Liver (tissue), 3 donors: ENCODE measurements around the gene KLK13.

Experiments
- CTCF ChIP-seq: fragments of 150-350 bp; IDR thresholded peaks from 2 replicates; pipeline ENCODE4 v1.5.1; 2017; ENCODE audit warnings: improper control_type of control experiment, low read depth, low read length; ENCODE audit not compliant: missing input control
- FOXA1 ChIP-seq: IDR thresholded peaks from 2 replicates; pipeline ENCODE4 v1.6.1; 2016; ENCODE audit warnings: antibody characterized with exemption
- JUND ChIP-seq, 2 donors: IDR thresholded peaks; 2 replicates each; pipeline ENCODE4 v1.6.1; 2016; ENCODE audit warnings: antibody characterized with exemption in 2 of 2
- NR2F2 ChIP-seq: IDR thresholded peaks from 2 replicates; pipeline ENCODE4 v1.6.1; 2016; ENCODE audit warnings: antibody characterized with exemption
- RXRA ChIP-seq, 2 donors: IDR thresholded peaks; 2 replicates each; pipeline ENCODE4 v1.6.1; 2017 to 2018; ENCODE audit warnings: antibody characterized with exemption in 2 of 2, mild to moderate bottlenecking in 1 of 2
- SP1 ChIP-seq: IDR thresholded peaks from 2 replicates; pipeline ENCODE4 v1.6.1; 2018; ENCODE audit warnings: antibody characterized with exemption, mild to moderate bottlenecking
- YY1 ChIP-seq: IDR thresholded peaks from 2 replicates; pipeline ENCODE4 v1.6.1; 2016; ENCODE audit warnings: antibody characterized with exemption, mild to moderate bottlenecking
- TF ChIP-seq, protein P1 (sequence below): IDR thresholded peaks from 2 replicates; pipeline ENCODE4 v1.6.1; 2016; ENCODE audit warnings: antibody characterized with exemption
- TF ChIP-seq, protein P2 (sequence below): IDR thresholded peaks from 2 replicates; pipeline ENCODE4 v1.6.1; 2016; ENCODE audit warnings: antibody characterized with exemption, mild to moderate bottlenecking
- donor health status: healthy.
- donor health status: healthy.

DNA sequence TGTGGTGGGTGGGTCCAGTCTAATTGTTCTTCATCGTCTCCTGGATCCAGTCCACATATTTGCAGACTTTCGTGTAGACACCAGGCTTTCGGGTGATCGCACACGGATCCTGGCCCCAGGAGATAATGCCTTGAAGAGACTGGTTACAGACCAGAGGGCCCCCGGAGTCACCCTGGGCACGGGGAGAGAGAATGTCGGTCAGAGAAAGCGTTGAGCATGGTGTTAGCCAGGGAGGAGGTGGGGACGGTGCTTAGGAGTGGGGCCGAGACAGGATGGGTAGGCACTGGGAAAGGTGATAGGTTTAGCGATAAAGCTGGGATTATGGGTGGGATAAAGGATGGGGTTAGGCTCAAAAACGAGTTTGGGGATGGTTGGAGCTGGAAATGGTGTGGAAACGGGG lies 42.4 kb downstream of the KLK13 start:
- no peak for TF ChIP-seq CTCF
- no peak for TF ChIP-seq NR2F2
- TF ChIP-seq, protein P1, sequence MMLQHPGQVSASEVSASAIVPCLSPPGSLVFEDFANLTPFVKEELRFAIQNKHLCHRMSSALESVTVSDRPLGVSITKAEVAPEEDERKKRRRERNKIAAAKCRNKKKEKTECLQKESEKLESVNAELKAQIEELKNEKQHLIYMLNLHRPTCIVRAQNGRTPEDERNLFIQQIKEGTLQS: no peak
- no peak for TF ChIP-seq SP1
- TF ChIP-seq RXRA (IDR thresholded peaks at IDR 0.05): no peak
- TF ChIP-seq, protein P2, sequence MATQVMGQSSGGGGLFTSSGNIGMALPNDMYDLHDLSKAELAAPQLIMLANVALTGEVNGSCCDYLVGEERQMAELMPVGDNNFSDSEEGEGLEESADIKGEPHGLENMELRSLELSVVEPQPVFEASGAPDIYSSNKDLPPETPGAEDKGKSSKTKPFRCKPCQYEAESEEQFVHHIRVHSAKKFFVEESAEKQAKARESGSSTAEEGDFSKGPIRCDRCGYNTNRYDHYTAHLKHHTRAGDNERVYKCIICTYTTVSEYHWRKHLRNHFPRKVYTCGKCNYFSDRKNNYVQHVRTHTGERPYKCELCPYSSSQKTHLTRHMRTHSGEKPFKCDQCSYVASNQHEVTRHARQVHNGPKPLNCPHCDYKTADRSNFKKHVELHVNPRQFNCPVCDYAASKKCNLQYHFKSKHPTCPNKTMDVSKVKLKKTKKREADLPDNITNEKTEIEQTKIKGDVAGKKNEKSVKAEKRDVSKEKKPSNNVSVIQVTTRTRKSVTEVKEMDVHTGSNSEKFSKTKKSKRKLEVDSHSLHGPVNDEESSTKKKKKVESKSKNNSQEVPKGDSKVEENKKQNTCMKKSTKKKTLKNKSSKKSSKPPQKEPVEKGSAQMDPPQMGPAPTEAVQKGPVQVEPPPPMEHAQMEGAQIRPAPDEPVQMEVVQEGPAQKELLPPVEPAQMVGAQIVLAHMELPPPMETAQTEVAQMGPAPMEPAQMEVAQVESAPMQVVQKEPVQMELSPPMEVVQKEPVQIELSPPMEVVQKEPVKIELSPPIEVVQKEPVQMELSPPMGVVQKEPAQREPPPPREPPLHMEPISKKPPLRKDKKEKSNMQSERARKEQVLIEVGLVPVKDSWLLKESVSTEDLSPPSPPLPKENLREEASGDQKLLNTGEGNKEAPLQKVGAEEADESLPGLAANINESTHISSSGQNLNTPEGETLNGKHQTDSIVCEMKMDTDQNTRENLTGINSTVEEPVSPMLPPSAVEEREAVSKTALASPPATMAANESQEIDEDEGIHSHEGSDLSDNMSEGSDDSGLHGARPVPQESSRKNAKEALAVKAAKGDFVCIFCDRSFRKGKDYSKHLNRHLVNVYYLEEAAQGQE: no peak
- TF ChIP-seq YY1: no peak
- no peak for TF ChIP-seq JUND (IDR thresholded peaks at IDR 0.05)
- TF ChIP-seq FOXA1: no peak
